Left lung (tissue), 10 donors: Measurements from ENCODE around the gene FYB2. TPM values are rescaled to one million over a fixed set of nuclear protein-coding genes. Genes with fewer than 3 reads are reported as not detected.

Experiments
- ATAC-seq: fragments of 200-7000 bp; cut with Tn5 transposase; one replicate; pipeline ENCODE4 v1.9.1; 2020; ENCODE audit warnings: moderate library complexity
- DNase-seq, 4 donors: peaks; one replicate each; pipeline ENCODE4 v3.0.0-alpha.2; 2013 to 2020
- H3K27ac ChIP-seq, 2 donors: fragments of 200-600 bp; sonication (generic) in 1 of 2; one replicate each; pipeline versions ENCODE4 v1.5.0 to v1.8.0; 2020 to 2021
- H3K27me3 ChIP-seq, 2 donors: fragments of 200-600 bp; sonication (generic) in 1 of 2; one replicate each; pipeline versions ENCODE4 v1.5.0 to v1.8.0; 2020 to 2021
- H3K36me3 ChIP-seq, 2 donors: fragments of 200-600 bp; sonication (generic) in 1 of 2; one replicate each; pipeline versions ENCODE4 v1.5.0 to v1.8.0; 2020 to 2021
- H3K4me1 ChIP-seq, 2 donors: fragments of 200-600 bp; one replicate each; pipeline ENCODE4 v1.8.0; 2021
- H3K4me3 ChIP-seq, 2 donors: fragments of 200-600 bp; sonication (generic) in 1 of 2; one replicate each; pipeline versions ENCODE4 v1.5.0 to v1.8.0; 2020 to 2021; ENCODE audit warnings: mild to moderate bottlenecking in 1 of 2
- H3K9me3 ChIP-seq, 2 donors: fragments of 200-600 bp; sonication (generic) in 1 of 2; one replicate each; pipeline versions ENCODE4 v1.5.0 to v1.8.0; 2020 to 2021
- intact Hi-C, 2 donors: fragments of 100-400 bp; cut with DNase I; formaldehyde crosslinking; loops; one replicate each; pipeline versions ENCODE4 v1.11.2 to v1.14.2; 2022
- polyA plus RNA-seq, 6 donors: library from polyadenylated mRNA; unstranded; fragments of 120-200 nt; gene quantifications; one replicate each; pipeline ENCODE4 v1.2.1, GENCODE V29; 2013; ENCODE audit not compliant: insufficient read length in 6 of 6
- total RNA-seq, 2 donors: library from RNA; stranded (reverse); fragmentation: NEBNext Ultra II Directional; extraction: Animal tissue kit (Norgen Biotek cat#: 25700); gene quantifications; one replicate each; pipeline ENCODE4 v1.2.1, GENCODE V29; 2021
- TF ChIP-seq, protein P1 (sequence below), 2 donors: fragments of 200-600 bp; sonication (generic) in 1 of 2; IDR thresholded peaks; one replicate each; pipeline versions ENCODE4 v1.5.0 to v1.8.0; 2021; ENCODE audit warnings: antibody characterized with exemption in 2 of 2
- donor health status: DM: no; HTN: yes; CAD: no.
- donor health status: DM: no; HTN: no; CAD: no.

FYB2 gene
- total and polyA plus RNA-seq, 8 donors = 0.21 to 1.2 (median 0.51) TPM

DNA sequence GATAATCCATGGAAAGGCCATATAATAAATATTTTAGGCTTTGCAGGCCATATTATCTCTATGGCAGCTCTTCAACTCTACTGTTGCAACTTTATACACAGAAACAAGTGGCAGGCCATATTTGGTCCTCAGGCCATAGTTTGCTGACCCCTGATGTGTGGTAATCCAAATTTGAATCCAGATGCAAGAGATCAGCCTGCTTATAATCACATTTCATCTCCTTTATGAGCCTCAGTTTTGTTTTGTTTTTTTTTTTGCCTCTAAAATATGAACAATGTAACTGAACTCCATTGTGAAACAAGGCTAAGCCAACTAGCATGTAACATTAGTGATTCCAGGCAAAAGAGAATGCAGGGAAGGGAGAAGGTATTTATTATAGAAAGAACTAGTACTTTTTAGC, 92.5 kb downstream of the FYB2 start:
- DNase-seq (peak in 2 of 4 donors; percentile 37 to 70), ATAC-seq (no peak)
- Histone ChIP-seq H3K4me3 (no peak overlapping the region), H3K9me3 (no peaks in the 10 kb centered on the region), H3K36me3 (no peaks in the 10 kb centered on the region), H3K27me3 (peaks cover 0 to 8% of the 10 kb centered on the region in 2 donors), H3K27ac (no peak overlapping the region), H3K4me1 (no peaks in the 10 kb centered on the region)
- intact Hi-C loops = no loop called here
- TF ChIP-seq, protein P1, sequence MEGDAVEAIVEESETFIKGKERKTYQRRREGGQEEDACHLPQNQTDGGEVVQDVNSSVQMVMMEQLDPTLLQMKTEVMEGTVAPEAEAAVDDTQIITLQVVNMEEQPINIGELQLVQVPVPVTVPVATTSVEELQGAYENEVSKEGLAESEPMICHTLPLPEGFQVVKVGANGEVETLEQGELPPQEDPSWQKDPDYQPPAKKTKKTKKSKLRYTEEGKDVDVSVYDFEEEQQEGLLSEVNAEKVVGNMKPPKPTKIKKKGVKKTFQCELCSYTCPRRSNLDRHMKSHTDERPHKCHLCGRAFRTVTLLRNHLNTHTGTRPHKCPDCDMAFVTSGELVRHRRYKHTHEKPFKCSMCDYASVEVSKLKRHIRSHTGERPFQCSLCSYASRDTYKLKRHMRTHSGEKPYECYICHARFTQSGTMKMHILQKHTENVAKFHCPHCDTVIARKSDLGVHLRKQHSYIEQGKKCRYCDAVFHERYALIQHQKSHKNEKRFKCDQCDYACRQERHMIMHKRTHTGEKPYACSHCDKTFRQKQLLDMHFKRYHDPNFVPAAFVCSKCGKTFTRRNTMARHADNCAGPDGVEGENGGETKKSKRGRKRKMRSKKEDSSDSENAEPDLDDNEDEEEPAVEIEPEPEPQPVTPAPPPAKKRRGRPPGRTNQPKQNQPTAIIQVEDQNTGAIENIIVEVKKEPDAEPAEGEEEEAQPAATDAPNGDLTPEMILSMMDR (IDR thresholded peaks at IDR 0.05) = no peak

DNA sequence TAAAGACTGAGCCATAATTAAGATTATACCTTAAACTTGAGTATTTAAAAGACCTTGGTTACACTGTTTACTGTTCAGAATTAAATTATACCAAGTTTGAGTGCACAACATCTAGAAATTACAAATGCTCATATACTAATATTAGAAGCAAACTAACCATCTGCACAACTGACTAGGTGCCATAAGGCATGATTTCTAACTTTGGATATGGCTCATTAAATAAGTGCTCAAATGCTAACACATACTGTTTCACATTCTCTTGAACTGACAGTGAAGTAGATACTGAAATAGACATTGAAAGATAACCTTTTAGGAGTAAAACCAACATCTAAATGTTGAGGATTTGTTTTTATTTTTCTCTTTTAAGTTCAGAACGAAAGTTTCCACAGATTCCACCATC, 100.0 kb downstream of the FYB2 start:
- TF ChIP-seq, protein P1 (IDR thresholded peaks at IDR 0.05) = no peak
- no peaks in the 10 kb centered on the region for H3K9me3 ChIP-seq
- intact Hi-C loops = no loop called here

DNA sequence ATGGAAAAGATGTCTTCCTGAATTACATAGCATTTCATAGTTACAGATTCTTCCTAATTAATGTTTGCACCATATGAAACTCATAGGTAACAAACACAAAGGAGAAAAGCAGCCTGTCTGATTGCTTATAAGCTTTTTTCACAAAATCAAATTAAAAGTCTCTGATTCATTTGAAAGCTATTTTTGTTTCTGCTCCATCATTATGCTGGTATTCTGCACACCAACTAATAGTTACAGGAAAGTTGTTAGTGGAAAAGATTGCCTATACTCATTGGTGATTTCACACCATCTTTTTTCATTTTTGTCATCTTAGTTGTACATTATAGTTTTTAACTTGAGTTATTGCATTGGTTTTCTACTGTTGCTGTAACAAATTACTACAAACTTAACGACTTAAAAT, 104.0 kb downstream of the FYB2 start:
- ATAC-seq = no peak
- TF ChIP-seq, protein P1 (IDR thresholded peaks at IDR 0.05) = no peak
- intact Hi-C loops = no loop called here

More for the DNA sequence above, 100.0 kb downstream of the FYB2 start:
- Histone ChIP-seq H3K4me1 (no peaks in the 10 kb centered on the region), H3K36me3 (no peaks in the 10 kb centered on the region), H3K4me3 (no peak overlapping the region), H3K27ac (no peak overlapping the region), H3K27me3 (no peaks in the 10 kb centered on the region)
- ATAC-seq (no peak), DNase-seq (no peak)

DNA sequence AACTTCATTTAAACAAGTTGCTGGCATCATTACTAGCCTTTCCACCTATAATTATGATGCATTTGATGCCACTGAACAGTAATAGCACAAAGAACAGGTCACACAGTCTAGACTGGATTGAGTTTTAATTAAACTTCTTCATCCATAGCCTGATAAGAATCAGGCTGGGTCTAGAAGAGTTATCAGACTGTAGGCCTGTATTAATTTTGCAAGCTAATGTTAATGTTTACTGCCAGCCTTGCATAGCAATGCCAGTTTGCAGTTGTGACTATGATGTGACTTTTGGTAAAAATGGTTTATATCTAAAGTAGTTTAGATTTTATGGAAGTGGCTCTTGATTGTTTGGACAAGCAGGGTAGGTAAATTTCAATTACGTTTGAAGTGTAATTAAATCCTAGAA, 106.1 kb downstream of the FYB2 start:
- no peak for DNase-seq
- intact Hi-C loops = no loop called here
- Histone ChIP-seq H3K4me3 (no peak overlapping the region), H3K27ac (no peak overlapping the region), H3K27me3 (no peaks in the 10 kb centered on the region), H3K4me1 (no peaks in the 10 kb centered on the region), H3K9me3 (no peaks in the 10 kb centered on the region), H3K36me3 (no peaks in the 10 kb centered on the region)
- ATAC-seq = peak; percentile 77
- TF ChIP-seq, protein P1 (IDR thresholded peaks at IDR 0.05) = no peak

More for the DNA sequence above, 104.0 kb downstream of the FYB2 start:
- no peak overlapping the region for H3K4me3 ChIP-seq
- H3K36me3 ChIP-seq = no peaks in the 10 kb centered on the region
- no peak overlapping the region for H3K27ac ChIP-seq
- DNase-seq = no peak
- H3K9me3 ChIP-seq = no peaks in the 10 kb centered on the region
- no peaks in the 10 kb centered on the region for H3K4me1 ChIP-seq
- H3K27me3 ChIP-seq = no peaks in the 10 kb centered on the region

DNA sequence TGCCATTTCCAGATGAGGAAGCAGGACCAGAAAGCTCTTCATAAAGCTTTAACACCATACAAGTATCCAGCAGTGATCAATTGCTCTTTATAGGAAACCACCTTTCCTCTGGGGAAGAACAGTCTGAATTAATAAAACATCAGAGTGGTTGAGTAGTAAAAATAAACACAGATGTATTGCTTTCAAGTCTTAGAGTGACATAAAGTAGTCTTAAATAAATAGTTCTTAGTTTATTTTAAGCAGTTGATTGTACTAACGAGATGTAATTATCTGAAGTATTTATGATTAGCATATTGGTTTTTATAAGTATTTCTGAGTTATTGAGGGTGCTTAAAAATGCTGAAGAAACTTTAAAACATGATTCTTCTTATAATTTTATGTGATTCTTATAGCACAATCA, 107.1 kb downstream of the FYB2 start:
- Histone ChIP-seq H3K27me3 (no peaks in the 10 kb centered on the region), H3K36me3 (no peaks in the 10 kb centered on the region), H3K9me3 (no peaks in the 10 kb centered on the region), H3K4me1 (no peaks in the 10 kb centered on the region), H3K4me3 (no peak overlapping the region), H3K27ac (no peak overlapping the region)
- TF ChIP-seq, protein P1 (IDR thresholded peaks at IDR 0.05) = no peak
- DNase-seq (no peak), ATAC-seq (peak; percentile 20)
- intact Hi-C loops = no loop called here
